Measurements from ENCODE around the gene PRDM8.
"Not testable (repeated sequence)": the region's sequence is repeated elsewhere in the genome, so short reads cannot be mapped to it uniquely, and the experiment has no call there.

The PRDM8 gene

DNA sequence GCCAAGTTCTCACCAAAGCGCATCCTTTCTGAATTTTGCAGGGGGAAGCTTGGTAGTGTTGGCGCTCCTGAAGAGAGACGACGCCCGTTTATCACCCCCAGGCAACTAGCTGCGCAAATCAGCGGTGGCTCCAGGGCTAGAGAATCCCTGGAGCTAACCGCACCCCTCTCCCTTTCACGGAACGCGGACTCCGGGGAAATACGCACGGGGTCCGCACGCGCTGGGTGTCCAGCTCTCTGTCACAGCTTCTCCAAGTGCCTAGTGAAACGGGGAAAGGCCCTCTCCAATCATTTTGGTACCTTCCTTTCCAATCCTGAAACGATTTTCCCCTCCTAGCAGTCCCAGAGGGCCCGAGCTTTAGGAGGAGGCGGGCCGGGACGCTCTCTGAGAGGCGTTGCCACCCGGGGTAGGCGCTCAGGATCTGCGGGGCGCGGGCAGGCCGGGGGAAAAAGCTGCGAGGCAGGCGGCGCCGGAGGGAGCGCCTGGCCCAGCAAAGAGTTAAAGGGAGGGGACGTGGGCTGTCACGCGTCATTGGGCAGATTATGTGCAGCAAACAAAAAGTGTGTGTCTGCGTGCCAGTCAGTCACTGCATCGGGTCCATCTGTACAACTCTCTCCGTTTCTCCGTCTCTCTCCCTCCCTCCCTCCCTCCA, at the start of gene PRDM8:
TSS of gene PRDM8 (plus strand) at position 582 of the 652 bp plus-strand sequence. CDS start 2,578 bp downstream, outside the sequence.
- peak; percentile 61 for DNase-seq

- DNase-seq = no peak
These were observed 46.7 kb upstream of the PRDM8 start for GRCh38 chr4:80150387-80151180.

GRCh38 chr4:80151981-80152380, 45.3 kb upstream of the PRDM8 start:
- DNase-seq = no peak

DNA sequence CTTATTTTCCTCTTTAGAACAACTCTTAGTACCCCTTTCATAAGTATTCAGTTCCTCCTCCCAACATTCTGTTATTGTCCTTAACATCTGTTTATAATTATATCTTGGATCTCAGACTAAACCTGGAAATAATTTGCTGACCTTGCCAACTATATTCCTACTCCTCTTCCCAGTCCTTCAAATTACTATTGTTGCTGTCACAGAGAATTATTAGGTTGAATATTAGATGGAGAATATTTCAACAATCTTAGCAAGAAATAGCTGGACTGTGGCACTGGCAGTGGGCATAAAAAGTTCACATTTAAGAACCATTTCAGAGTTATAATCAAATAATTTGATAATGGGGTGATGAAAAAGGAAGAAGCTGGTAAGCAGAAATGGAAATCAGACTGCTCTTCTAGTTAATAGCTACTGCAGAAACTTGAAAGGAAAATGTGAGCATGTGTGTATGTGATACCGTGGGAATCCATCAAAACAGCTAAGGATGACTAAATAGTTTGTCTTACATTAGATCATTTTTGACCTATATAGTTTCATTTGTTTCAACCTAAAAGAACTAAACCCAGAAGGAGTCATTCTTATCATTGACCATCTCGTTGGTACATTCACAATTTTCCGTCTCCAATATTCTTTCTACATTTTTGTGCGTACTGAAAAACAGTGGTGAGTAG, 43.3 kb upstream of the PRDM8 start:
- DNase-seq = no peak

- no peak for DNase-seq
These were observed 42.8 kb upstream of the PRDM8 start for GRCh38 chr4:80154545-80154933.

DNA sequence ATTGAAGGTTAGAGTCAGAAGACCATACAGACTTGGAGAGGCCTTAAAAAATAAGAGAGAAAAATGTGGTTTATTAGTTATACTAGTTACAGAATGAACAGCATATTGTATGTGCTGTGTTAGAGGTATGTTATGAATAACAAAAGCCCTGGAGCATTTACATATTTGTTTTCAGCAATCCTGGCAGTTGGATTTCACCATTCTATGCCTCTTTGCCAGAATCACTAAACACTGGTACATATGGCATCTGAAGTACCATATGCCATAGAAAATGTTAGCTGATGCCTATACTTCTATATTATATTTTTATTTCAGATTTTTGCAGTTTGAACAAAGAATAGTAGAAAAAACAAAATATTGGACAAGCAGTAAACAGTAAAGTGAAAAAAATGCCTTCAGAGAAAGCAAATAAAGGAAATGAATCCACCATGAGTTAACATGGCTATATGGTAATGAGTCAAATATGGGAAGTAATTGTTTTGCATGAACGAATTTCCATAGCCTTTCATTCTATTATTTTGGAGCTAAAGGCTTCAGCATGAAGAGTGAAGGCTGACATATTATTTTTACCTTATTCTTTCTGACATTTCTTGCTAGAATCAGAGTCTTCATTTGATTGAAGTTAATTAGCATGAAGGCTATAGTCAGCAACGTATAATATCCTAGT, 41.9 kb upstream of the PRDM8 start:
- no peak for DNase-seq

GRCh38 chr4:80156410-80156809, 40.9 kb upstream of the PRDM8 start:
- DNase-seq = no peak

DNA sequence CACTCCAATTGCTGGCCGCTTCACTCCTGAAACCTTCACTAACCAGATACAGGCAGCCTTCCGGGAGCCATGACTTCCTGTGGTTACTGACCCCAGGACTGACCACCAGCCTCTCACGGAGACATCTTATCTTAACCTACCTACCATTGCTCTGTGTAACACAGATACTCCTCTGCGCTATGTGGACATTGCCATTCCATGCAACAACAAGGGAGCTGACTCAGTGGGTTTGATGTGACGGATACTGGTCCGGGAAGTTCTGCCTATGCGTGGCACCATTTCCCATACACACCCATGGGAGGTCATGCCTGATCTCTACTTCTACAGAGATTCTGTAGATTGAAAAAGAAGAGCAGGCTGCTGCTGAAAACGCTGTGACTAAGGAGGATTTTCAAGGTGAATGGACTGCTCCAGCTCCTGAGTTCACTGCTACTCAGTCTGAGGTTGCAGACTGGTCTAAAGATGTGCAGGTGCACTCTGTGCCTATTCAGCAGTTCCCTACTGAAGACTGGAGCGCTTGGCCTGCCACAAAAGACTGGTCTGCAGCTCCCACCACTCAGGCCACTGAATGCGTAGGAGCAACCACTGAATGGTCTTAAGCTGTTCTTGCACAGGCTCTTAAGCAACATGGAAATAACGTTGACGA, 35.8 kb upstream of the PRDM8 start:
- DNase-seq = no peak

DNA sequence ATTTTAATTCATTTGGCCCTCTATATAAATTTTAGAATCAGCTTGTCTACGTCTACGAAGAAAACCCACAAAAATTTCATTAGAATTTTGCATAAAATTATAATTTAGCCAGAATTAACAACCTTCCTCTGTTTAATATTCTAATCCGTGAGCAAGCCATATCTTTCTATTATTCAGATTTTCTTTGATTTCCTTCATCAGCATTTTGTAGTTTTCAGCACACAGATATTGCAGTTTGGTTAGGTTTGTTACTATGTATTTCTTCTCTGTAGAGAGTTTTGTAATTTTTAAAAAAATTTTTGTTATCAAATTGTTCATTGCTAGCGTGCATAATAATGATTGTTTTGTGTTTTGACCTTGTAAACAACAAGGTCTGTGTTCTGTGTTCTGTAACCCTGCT, 34.9 kb upstream of the PRDM8 start:
- no peak for DNase-seq

DNA sequence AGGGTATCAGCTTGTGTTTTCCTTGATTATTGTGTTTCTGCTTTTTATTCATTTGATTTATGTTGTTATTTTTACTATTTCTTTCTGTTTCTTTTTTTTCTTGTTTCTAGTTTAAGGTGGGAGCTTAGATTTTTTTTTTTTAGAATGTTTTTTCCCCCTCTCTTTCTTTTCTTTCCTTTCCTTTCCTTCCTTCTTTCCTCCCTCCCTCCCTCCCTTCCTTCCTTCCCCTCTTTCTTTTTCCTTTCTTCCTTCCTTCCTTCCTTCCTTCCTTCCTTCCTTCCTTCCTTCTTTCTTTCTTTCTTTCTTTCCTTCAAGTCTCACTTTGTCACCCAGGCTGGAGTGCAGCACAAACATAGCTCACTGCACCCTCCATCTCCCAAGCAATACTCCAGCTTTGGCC, 31.4 kb upstream of the PRDM8 start:
- no peak for DNase-seq

DNA sequence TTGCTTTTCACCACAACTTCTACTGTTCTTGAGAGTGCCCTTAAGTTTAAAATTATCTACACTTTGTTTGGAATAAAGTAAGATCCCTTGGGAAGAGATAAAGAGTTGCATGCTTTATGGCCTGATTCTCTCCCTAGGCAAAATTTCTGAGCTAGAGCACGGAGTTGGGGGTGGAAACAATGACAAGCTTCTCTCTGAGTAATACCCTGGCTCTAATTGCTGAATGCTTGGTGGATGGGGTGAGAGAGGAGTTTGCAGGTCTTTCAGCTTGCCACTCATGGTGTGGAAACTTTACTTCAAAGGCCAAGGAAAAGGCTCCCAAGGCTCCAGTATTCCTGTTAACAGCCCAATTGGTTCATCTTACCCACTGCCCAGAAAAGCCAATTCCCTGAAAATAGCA, 26.1 kb upstream of the PRDM8 start:
- DNase-seq = no peak

- no peak for DNase-seq
These were observed 25.6 kb upstream of the PRDM8 start for GRCh38 chr4:80171656-80172055.

DNA sequence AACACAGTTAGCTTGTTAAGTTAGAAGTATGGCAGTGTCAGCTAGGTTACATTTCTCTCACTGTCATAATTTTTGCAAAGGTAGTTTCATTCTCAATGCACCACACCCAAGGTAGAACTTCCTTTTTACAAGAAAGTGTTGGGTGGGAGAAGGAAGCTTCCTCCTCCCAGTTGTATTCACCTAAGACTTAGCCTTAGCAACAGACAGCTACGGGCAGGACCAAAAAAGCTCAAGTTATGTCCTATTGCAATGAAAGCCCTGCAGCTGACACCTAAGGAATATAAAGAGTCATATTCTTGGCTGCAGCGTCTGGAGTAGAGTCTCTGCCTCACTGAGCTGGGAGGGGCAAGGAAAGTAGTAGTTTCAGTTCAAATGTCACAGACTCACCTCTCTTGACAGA, 25.1 kb upstream of the PRDM8 start:
- DNase-seq = no peak

DNA sequence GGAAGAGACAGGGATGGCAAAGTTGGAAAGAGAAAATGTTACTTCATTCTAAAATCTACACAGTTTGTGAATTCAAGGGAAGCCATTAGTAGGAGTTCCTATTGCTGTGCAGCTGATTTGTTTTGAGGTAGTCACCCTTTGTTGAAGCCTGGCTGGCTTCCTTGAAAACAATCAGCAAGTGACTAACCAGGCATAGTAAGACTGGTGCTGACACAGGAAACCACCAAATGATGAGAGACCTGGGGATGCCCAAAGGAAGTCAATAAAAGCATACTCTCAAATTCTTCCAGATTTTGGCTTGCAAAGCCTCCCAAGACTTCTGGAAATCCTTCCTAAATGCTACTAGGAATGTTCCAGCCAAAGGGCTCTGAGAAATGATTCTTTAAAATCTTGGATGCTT, 23.9 kb upstream of the PRDM8 start:
- no peak for DNase-seq

DNA sequence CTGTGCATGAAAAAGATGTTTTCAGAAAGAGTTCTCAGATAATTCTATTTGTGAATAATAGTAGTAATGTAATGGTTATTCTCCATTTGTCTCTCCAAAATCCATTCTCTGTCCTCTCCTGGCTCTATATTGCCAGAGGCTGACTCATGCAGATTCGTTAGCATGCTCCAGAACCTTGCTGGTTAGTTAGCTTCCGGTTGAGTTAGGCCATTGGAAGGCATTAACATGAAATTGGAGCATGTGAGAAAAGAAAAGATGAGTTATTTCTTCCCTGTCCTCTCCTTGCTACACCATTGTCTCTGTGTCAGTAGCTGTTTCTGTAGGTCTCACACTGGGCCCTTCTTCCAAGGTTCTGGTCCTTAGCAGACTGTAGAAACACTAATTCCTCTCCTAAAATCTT, 23.5 kb upstream of the PRDM8 start:
- DNase-seq = no peak

GRCh38 chr4:80177793-80178192, 19.5 kb upstream of the PRDM8 start:
- DNase-seq = not testable (repeated sequence)

GRCh38 chr4:80178964-80179363, 18.3 kb upstream of the PRDM8 start:
- no peak for DNase-seq

GRCh38 chr4:80179637-80180161, 17.6 kb upstream of the PRDM8 start:
- no peak for DNase-seq

DNA sequence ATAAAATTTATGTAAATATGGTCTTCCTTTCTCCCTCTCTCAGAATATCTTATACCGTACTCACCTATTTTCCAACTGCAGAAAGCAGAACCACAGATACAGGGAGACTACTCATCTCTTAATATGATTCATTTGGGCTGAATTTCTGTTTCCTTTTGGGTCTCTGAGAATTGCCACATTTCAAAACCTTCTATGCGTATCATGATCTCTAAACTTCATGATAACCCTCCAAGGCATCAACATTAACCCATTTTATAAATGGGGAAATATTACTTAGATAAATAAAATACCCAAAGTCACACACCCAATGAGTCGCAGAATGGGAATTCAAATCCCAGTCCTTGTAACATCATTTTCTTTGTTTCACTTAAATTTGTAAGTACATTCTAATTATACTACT, 16.6 kb upstream of the PRDM8 start:
- DNase-seq = no peak

DNA sequence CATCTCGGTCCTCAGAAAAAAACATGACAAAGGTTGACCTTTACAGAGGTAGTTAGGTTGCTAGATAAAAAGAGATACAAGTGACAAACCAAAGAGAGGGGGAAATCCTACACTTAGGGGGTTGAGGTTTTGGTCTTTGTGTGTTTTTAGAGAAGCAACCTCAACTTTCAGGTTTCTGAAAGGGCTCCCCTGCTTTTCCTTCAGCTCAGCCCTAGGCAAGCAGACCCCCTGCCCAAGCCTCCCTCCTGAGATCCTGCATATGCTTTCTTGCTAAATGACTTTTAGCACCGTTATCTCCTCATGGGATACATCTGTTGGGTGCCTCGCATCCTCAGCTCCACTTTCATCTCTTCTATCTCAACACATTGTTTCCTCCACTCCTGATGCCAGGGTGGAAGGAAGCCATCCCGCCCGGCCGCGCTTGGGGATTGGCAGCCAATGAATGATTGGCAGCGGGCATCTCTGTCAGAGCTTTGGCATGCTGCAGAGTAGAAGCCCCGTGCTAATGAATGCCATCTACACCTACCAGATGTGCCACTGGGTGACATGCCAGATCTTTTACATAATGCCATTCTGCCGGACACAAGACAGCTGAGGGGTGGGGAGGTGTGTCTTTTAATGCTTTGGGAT, 15.0 kb upstream of the PRDM8 start:
- DNase-seq = no peak

DNA sequence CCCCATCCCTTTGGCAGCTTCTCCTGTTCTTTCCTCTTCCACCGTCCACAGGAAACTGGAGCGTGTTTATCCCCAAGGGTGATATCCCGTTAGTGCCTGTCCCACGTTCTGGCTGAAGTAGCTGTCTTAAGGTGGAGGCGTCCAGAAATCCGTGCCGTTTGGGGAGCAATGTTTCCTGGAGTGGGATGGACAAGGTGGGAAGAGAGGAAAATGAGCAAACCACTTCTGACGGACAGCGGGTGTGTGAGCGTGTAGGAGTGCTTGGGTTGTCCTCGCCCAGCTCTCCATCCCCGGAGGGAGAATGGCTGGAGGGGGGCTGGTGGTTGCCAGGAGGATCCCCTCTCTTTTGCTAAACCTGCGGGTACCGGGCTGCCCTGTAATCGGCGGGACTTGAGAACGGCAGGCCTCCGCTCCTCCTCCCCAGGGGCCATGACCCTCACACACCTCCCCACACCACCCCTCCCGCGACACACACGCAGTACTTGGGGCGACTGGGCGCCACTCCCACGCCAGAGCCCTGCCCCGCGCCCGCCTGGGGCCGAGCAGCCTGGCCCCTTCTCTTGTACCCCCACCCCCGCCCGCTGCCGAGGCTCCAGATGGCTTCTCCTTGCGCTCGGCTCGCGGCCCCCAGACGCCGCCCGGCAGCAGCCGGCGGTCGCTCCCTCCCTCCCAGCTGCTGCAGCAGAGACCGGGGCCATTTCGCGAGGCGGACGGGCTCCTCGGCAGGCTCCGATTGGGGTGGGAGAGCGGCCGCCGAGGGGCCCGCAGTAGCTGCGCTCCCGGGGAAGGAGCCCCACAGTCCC, 13.9 kb upstream of the PRDM8 start:
- no peak for DNase-seq
